ENCODE measurements around the gene APOBEC3G. TPM values are rescaled to one million over a fixed set of nuclear protein-coding genes. Genes with fewer than 3 reads are reported as not detected.

The APOBEC3G gene
- 5.4 and 9.2 TPM in 2 replicates for total RNA-seq

DNA sequence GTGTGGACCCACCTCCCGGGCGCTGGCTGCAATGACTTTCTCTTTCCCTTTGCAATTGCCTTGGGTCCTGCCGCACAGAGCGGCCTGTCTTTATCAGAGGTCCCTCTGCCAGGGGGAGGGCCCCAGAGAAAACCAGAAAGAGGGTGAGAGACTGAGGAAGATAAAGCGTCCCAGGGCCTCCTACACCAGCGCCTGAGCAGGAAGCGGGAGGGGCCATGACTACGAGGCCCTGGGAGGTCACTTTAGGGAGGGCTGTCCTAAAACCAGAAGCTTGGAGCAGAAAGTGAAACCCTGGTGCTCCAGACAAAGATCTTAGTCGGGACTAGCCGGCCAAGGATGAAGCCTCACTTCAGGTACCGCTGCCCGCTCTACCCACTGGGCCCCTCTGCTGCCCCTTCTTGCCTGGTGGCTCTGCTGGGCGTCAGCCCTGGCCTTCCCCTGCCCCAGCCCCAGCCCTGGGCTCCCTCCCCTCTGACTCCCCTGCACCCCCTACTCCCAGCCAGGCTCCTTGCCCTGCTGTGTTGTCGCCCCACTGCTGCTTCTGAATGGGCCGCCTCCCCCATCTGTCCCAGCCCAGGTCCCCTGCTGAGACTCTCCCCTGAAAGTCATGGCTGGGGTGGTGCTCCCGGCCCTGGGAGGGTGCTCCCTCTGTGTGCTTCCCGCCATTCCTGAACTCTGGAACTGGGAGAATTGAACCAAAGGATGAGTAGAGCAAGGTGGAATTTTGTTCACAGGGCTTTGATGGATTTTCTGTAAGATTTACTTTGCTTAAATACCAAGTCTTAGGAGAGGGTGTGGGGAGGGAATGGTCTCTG, at the start of gene APOBEC3G:
Gene APOBEC3G (plus strand): TSS at position 250 of the 815 bp plus-strand sequence. CDS start 87 bp downstream, at position 337.

DNA sequence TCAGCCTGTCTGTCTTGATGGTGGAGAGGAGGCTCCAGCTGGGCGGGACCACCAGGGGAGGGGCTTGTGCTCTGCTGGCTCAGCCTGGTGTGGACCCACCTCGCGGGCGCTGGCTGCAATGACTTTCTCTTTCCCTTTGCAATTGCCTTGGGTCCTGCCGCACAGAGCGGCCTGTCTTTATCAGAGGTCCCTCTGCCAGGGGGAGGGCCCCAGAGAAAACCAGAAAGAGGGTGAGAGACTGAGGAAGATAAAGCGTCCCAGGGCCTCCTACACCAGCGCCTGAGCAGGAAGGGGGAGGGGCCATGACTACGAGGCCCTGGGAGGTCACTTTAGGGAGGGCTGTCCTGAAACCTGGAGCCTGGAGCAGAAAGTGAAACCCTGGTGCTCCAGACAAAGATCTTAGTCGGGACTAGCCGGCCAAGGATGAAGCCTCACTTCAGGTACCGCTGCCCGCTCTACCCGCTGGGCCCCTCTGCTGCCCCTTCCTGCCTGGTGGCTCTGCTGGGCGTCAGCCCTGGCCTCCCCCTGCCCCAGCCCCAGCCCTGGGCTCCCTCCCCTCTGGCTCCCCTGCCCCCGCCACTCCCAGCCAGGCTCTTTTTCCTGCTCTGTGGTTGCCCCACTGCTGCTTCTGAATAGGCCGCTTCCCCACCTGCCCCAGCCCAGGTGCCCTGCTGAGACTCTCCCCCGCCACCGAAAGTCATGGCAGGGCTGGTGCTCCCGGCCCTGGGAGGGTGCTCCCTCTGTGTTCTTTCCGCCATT, 36.4 kb upstream of the APOBEC3G start, which contains the start of gene APOBEC3F:
Gene APOBEC3F (plus strand): TSS at position 327 of the 759 bp plus-strand sequence. CDS start 97 bp downstream, at position 424.

GRCh38 chr22:39097098-39098020, 20.3 kb downstream of the APOBEC3G start, which contains the start of gene APOBEC3H:
APOBEC3H (plus strand) TSS chr22:39097244; CDS start chr22:39100279, 3,035 bp downstream.

Other genes starting within 250 kb of the APOBEC3G start
- 5.4 and 8.5 TPM in 2 replicates for gene NPTXR, start 233.2 kb upstream of the APOBEC3G start, total RNA-seq
- 57.4 and 62.0 TPM in 2 replicates for gene CBX6, start 205.1 kb upstream of the APOBEC3G start, total RNA-seq
- not detected in 2 replicates for gene APOBEC3A, start 119.7 kb upstream of the APOBEC3G start, total RNA-seq
- 0.23 and 0.34 TPM in 2 replicates for gene APOBEC3B, start 94.9 kb upstream of the APOBEC3G start, total RNA-seq
- gene APOBEC3C, start 63.0 kb upstream of the APOBEC3G start, total RNA-seq: 15.9 and 30.5 TPM in 2 replicates
- gene APOBEC3D, start 56.1 kb upstream of the APOBEC3G start, total RNA-seq: 0.58 and 6.6 TPM in 2 replicates
- 1.5 and 8.9 TPM in 2 replicates for gene APOBEC3F, start 36.4 kb upstream of the APOBEC3G start, total RNA-seq
- gene APOBEC3H, start 20.0 kb downstream of the APOBEC3G start, total RNA-seq: not detected in 2 replicates
- gene CBX7, start 75.4 kb downstream of the APOBEC3G start, total RNA-seq: 0.70 and 5.3 TPM in 2 replicates
- gene PDGFB, start 167.7 kb downstream of the APOBEC3G start, total RNA-seq: 5.3 and 9.2 TPM in 2 replicates
- gene RPL3, start 242.3 kb downstream of the APOBEC3G start, total RNA-seq: 2,700 and 3,654 TPM in 2 replicates